GM04504 (cell line): ENCODE data around the gene FOXP1.

ENCODE experiments used
- DNase-seq: peaks from one replicate; pipeline ENCODE4 v3.0.0-alpha.2; 2012; ENCODE audit warnings: low read depth

FOXP1 gene

DNA sequence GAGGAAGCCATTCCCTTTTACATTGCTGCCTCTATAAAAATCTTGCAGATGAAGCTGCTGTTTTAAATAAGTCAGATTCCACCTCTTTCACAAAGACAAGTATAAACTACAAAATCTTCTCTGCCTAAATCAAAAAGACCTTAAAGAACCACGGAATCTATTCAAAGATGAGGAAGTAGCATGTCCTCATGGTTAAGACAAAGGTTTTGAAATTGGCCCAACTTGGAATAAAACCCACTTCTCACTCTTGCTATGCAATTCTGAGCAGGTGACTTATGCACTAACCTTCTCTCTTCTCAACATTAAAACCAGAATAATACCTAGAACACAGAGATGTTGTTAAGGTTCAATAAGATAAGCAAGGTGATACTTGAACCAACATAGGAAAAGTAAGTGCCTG is 97.6 kb downstream of the FOXP1 start:
- no peak for DNase-seq

- DNase-seq: no peak
Measured at GRCh38 chr3:71484452-71484851, 99.1 kb downstream of the FOXP1 start.

GRCh38 chr3:71484047-71484446 is 99.5 kb downstream of the FOXP1 start:
- DNase-seq: no peak

GRCh38 chr3:71482771-71483170 is 100.8 kb downstream of the FOXP1 start:
- DNase-seq: no peak

DNA sequence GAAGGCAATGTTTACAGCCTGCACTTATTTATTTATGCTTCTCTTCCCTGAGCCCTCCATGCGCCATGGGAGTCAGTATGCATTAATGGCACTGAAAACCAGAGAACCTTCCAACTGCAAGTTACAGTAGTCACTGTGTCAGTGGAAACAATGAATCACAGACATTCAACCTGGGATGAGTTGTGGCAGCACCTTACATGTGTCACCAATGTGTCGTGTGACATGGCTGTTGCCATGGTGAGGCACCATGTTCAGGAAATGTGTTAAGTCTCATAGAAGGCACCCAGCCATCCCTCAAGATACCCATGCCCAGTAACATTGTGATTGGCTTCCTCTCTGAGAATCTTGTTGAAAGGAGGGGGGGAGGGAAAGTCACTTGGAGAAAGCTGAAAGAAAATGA is 105.0 kb downstream of the FOXP1 start:
- DNase-seq: no peak

DNA sequence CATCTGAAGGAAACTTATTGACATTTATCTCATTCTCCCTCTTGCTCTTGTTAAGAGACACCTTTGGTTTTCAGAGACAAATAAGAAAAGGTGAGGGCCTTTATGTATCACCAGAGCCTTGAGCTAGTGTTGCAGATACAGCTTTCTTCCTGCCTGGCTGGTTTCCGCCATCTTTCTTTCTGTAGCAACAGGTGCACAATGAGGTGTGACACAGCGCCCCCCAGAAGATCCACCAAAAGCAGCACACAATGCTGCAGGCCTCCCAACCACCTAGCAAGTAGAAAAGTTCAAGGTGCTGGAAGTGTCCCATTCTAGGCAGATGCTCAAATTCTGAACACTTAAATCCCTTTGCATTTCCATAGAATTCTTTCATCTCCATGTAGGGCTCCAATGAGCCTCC is 106.6 kb downstream of the FOXP1 start:
- DNase-seq: no peak

DNA sequence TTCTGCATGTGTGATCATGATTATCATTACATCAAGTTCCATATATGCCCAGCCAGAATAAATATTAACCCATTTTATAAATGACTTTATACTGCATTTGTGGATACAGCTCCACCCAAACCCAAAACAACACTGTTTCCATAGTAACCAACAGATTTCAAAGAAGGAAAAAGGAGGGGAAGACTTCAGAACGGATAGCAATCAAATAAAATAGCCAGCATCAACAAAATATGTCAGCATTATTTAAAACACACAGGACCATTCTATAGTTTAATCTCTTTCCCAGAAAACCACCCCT is 114.4 kb downstream of the FOXP1 start:
- DNase-seq: no peak

DNA sequence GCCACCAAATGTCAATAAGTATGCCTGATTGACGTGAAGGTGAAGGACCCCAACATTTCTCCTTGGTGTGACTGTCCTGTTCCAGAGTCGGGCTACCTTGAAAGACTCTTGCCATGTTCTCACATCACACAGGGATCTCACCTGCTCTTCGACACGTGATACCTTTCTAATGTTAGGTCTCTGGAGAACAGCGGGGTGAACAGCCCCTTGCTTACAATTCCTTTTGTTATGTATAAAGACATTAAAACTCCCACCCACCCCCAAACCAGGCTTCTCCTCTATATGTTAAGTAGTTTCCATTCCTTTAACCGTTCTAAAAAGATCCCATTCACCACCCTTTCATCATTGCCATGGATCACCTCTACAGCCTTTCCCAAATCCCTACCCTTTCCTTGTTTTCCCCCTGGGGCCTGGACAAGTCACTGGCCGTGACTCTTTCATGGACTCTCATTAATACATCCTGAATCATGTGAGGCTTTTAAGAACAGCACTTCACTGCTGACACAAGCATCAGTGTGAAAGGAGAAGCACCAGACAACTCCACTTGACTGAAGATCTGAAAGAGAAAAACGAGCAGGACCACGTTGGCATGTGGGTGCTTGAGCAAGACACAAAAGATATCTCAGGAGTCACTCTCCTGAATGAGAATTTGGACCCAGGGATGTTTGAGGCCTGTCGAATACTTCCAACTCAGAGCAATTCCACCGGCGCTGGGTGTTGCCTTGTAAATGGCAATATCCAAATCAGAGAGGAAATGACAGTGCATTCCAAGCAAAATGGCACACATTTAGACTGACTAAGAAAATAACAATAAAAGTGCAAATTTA is 115.0 kb downstream of the FOXP1 start:
- DNase-seq: no peak

- no peak for DNase-seq
Measured at GRCh38 chr3:71466483-71466882, 117.0 kb downstream of the FOXP1 start.

DNA sequence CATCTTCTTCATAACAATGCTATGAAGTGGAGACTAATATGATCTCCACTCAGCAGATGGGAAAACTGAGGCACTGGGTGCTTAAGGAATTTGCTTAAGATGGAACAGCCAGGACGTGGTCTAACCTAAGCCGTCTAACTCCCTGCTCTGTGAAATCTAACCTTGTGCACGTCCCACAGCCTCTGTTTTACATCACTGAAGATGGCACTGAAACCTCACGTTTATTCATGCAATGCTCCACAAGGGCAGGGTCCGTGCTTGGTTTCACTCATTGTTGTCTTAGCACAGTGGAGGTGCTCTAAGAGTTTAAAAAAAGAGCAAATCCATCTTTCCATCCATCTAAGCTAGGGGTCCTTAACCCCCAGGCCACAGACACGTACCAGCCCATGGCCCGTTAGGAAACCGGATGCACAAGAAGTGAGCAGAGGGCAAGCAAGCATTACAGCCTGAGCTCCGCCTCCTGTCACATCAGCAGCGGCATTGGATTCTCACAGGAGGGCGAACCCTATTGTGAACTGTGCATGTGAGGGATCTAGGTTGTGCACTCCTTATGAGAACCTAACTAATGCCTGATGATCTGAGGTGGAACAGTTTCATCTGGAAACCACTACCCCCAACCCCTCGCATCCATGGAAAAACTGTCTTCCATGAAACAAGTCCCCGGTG is 118.0 kb downstream of the FOXP1 start:
- no peak for DNase-seq

GRCh38 chr3:71464613-71465012 is 118.9 kb downstream of the FOXP1 start:
- no peak for DNase-seq

GRCh38 chr3:71463617-71464016 is 119.9 kb downstream of the FOXP1 start:
- DNase-seq: no peak

DNA sequence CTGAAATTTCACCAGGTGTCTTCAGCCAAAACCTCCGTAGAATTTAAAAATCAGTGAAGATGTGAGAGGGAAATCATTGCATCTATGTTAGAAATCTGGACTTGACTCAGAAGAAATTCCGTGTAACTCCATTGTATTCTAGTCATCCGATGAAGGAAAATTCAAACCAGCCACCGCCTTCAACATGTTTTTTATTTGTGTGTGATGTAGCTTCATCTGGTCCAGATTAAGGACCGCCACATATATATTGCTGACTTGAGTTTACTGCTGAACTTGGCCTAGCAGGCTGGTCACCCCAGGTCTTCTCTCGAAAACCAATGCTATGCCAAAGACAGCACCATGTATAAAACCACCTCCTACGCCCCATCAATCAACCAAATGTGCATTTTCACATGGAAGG is 120.9 kb downstream of the FOXP1 start:
- no peak for DNase-seq

- DNase-seq: no peak
Measured at GRCh38 chr3:71461749-71462483, 121.6 kb downstream of the FOXP1 start.

- DNase-seq: no peak
Measured at GRCh38 chr3:71461114-71461513, 122.4 kb downstream of the FOXP1 start.

DNA sequence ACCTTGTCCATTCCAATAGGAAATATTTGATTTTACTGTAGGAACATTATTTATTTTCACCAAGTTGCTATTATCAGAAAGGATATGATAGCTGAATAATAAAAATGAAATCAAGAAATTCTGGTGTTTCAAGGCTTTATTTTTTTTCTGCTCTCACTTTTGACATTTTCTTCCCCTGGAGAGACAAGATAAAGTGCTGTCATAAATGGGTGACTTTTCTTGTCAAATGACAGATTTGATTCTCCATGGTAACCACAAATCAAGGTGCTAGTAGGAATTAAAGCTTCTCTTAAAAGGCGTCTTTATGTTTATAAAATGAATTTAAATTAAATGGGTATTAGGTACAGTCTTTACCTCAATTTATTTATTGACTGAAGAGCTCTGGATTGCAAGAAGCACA is 124.6 kb downstream of the FOXP1 start:
- no peak for DNase-seq

DNA sequence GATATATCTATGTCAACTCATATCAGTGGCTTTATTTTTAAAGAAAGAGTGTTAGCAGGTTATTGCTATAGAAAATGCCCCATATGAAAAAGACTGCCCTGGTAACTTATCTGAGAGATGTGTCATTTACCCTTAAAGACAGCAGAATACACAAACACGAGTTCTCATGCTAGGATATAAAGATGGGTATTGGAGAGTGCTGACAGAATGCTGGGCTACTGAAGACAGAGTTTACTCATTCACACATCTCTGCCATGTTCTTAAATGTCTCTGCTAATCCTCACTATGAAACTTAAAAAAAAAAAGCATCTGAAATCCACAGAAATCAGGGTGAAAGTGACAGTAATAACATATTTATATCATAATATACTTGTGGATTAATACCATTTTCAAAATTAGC is 126.7 kb downstream of the FOXP1 start:
- DNase-seq: no peak

- no peak for DNase-seq
Measured at GRCh38 chr3:71456156-71456555, 127.4 kb downstream of the FOXP1 start.

DNA sequence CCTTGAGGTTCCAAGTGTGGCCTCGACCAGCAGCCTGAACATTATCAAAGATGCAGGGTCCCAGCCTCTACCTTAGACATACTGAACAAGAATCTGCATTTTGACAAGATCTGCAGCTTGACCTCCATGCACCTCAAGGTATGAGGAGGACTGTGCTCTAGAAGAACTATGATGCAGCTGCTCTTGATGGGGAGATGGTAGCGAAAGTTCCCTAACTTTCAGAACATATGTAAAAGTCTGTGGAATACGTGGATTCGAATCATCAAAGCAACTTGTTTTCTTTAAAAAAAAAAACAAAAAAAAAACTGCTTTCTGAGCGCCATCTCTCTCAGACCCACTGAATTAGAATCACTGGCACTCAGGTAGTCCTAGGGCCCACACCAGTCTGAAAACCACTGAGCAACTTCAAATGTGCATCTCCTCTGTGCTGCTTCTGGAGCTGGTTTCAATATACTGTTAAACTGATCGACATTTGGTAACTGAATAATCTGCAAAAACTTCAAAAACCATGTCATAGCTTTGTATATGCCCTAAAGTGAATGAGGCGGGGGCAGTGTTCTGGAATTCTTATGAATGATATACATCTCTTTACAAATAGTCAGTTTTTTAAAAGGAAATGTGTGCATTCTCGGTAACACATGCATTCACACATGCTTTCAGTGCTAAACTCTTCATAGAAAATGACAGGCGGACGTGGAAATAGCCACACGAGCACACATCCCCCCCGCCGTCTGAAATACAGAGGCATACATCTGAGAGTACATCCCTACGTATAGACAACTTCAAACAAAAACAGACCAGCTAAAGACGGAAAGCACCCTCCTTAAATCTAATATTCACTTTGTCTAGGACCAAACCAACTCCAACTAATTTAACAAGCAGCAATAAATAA is 128.8 kb downstream of the FOXP1 start:
- no peak for DNase-seq

DNA sequence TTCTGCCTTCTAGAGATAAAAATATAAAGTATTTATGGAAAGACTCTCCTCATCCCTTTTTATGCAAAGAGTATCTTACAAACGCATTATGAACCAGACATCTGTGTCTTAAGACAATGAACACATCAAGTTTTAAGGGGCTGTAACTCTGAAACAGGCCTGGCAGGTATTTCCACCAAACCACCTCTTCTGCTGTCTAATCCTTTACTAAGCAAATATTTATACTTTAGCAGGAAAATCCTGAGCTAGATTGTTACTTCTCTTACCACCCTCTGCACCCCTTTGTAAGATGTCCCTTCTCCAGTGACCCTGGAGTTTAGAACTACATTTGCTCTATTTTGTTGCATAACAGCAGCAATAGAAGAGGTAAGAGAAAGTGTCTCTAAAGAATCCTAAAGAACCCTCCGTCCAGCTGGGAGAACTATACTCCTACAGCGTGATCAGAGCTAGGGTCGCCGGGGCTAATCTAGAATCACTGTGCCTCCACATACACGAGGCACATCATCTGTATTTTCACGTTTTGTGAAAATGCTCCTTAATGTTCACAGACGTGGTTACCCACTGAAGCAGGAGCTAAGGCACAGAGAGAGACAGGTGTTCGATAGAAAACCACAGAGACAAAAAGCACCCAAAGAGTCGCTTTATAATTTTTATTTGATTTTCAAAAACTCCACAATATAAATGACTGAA is 129.6 kb downstream of the FOXP1 start:
- no peak for DNase-seq

GRCh38 chr3:71453319-71453718 is 130.2 kb downstream of the FOXP1 start:
- DNase-seq: no peak

GRCh38 chr3:71451812-71452211 is 131.7 kb downstream of the FOXP1 start:
- DNase-seq: no peak
